Islet precursor cell (in vitro differentiated cells): ENCODE measurements around the gene TBC1D20.
"Not testable (repeated sequence)": the region's sequence is repeated elsewhere in the genome, so short reads cannot be mapped to it uniquely, and the experiment has no call there.

ENCODE experiments used
- DNase-seq: peaks from one replicate; pipeline ENCODE4 v3.0.0-alpha.2; 2018

TBC1D20 gene

DNA sequence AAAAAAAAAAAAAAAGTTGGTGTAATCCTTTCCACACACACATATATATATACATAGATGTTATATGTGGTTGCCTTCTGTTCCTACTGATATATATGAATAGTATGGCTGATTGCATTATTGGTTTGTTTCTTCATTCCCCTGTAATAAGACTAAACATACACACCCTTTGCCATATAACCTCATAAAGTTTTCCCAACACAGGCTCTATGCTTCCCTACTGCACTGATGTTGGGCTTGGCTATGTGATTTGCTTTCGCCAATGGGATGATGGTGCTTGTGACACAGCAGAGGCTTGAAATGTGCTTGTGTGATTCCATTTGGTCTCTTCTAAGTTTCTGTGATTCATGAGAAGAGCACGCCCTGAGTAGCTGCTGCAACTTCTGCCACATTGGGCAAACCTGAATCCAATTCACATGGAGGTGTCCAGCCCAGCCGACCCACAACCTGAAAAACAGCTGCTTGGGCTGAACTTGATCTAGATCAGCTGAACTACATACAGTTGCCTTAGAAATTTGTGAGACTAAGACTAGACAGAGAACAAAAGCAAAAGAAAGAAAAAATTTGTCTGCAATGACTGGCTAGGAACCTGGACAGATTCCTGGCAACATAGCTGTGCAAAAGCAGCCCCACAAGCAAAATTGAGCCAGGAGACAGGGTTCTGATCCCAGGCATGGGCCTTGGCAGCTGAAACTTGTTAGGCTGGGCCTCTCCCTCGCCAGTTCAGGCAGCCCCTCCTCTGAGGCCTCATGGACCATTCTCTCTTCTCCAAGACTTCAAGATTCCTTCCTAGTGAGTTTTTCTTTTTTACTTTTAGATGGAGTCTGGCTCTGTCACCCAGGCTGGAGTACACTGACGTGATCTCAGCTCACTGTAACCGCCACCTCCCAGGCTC lies 13.4 kb upstream of the TBC1D20 start:
- DNase-seq: no peak

DNA sequence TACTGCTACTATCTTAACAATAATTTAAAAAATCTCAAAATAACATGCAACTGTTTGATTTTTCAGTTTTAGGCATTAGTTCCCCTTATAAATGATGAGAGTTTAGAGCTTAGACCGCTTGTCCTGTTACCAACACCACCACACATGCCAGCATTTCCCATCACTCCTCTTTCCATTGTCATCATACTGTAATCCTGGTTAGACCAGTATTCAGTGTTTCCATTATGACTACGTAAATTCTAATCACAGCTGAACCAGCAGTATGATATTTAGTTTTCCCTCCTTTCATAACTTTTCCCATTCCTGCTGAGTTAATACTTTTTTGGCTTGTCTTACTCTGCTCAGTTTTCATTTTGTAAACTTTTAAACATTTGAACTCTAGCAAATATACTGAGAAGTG lies 12.2 kb upstream of the TBC1D20 start:
- DNase-seq: no peak

- DNase-seq: no peak
These were observed 10.6 kb upstream of the TBC1D20 start for GRCh38 chr20:472889-473292.

DNA sequence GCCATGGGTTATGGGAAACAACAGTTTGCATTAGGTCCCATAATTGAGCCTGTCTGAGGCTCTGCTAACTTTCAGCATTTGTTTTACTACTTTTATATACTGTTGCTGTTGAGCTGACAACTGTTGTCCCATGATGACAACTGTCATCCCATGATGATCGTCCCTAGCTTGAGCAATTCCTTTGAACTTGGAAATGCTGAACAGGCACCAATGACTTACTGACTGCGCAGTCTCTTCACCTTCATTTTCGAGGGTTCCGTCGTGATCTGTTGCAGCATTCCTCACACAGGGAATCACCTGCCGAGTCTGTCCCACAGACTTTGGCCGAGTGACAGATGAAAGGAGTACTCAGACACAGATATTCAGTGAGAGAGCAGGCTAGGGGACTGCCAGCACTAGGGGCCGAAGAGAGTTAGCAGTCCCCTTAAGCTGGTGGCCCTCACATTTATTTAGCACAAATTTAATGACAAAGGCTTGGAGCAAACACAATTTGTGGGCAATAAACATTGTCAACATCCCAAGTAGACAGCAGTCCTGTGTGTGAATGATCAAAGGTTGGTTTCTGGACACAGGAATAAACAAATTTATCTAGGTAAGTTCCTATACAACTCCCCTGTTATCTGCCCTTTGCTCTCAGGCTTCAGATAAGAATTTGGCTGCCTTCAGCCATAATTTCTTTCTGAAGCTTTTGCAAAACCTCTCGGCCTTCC lies 10.0 kb upstream of the TBC1D20 start:
- no peak for DNase-seq

DNA sequence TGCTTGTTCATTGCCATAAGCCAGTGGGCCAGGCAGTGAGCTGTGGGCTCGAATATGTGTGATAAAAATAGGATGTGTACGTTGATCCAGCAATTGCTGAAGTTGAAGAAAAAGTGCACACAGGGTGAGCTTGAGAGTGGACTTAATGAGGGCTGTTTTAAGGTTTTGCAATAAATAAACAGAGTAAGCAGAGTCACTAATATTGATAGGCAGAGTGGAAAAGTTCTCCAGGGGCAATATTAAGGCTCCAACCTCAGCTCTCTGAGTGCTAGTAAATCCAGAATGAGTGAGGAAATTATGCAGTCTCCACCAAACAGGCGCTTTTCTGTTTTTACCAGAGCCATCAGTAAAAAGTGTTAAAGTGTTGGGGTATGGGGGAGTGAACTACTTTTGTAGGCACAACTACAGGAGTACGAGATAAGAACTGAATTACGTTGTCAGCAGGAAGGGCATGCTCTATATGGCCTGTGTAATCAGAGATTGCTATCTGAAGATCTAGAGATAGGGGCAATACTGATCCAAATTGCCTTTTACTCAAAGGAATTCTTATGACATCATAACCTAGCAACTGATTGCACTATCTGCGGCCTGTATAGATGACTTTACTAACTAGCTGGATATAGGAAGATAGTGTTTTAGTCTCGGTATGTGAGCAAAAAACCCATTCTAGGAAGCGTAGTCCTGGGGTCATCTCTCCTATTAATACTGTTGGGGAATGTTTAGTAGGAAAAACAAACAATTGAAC lies 7.6 kb upstream of the TBC1D20 start:
- DNase-seq: no peak

DNA sequence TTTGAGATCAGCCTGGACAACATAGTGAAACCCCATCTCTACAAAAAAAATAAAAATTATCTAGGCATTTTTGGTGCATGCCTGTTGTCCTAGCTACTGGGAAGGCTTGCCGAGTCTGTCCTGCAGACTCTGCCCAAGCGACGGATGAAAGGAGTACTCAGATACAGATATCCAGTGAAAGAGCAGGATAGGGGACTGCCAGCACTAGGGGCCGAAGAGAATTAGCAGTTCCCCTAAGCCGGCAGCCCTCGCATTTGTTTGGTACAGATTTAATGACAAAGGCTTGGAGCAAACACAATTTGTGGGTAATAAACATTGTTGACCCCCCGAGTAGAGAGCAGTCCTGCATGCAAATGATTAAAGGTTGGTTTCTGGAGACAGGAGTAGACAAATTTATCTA lies 5.4 kb upstream of the TBC1D20 start:
- DNase-seq: no peak

- peak; percentile 78 for DNase-seq
These were observed 807 bp downstream of the TBC1D20 start for GRCh38 chr20:461254-462198.

DNA sequence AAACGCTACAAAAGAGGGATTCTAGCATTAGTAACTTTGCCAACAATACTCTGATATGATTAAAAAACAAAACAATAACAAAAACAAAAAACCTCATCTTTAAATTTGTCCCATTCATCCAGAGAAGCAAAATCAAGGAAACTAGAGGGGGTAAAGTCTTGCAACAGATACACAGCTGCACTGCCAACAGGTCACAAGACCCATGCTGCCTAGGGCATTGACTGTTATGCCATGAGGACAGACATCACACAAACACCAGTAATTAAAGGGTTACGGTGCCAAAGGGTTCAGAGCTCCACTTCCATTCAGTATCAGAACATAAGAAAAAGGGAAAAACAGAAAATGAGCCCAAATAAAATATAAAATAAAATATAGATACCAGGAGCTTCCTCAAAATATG lies 1.6 kb downstream of the TBC1D20 start:
- no peak for DNase-seq

GRCh38 chr20:460180-460579 lies 2.2 kb downstream of the TBC1D20 start:
- no peak for DNase-seq

DNA sequence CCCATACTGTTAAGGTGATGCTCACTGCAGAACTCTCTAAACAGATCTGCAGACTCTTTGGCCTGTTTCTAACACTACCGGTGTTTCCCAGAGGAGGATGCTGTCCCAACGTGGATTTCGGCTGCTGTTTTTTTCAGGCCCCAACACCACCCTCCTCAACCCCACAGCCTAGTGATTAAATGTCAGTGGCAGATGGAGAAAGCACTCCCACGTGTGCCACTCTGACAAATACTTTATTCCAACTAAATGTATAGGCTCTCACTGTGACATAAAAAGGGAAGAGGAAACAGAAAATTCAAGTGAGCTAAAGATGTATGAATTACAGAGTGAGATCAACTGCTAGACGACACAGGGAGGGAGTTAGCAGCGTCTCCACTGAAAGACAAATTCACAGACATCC lies 3.6 kb downstream of the TBC1D20 start:
- DNase-seq: no peak

GRCh38 chr20:454951-455350 lies 7.4 kb downstream of the TBC1D20 start:
- DNase-seq: no peak

DNA sequence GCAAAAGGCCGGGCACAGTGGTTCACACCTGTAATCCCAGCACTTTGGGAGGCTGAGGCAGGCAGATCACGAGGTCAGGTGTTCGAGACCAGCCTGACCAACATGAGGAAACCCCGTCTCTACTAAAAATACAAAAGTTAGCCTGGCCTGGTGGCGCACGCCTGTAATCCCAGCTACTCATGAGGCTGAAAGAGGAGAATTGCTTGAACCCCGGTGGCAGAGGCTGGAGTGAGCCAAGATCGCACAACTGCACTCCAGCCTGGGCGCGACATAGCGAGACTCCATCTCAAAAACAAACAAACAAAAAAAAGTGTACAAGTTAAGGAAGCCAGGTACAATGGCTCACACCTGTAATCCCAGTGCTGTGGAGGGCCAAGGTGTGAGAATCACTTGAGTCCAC lies 10.3 kb downstream of the TBC1D20 start:
- DNase-seq: not testable (repeated sequence)

DNA sequence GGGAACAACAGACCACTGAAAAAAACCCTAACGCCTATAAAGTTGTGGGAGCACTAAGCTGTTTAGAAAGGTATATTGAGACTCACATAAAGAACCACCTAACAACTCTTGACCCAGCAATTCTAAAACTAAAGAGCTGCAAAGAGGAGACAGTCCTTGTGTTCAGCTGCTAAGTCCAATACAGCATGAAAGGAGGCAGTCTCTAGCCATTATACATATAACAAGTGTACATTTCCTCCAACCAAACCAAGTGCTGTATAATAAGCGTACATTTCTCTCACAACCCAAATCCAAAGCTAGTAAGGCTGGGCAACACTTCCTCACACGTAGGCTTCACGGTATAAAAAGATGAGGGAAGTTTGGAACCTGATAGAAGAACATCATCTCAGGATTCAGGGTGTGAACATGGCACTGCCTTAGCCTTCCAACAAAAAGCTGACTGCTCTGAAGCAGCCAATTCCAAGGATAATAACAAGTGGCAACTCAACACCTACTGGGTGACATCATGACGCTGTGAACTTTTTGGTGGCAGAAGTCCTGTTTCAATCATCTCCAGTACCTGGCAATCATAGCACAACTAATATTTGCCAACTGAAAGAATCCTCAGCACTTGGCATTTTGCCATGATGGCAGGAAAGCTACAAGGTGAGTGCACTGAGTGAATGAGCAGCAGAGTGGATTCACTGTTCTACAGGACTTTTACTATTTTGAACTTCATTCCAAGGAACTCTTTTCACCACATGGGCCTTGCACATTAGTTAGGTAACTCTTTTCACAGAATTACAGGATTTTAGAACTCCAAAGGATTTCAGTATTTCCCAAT lies 16.6 kb downstream of the TBC1D20 start:
- DNase-seq: no peak

- peak; percentile 62 for DNase-seq
These were observed 17.4 kb downstream of the TBC1D20 start for GRCh38 chr20:444862-445426.

- DNase-seq: no peak
These were observed 18.2 kb downstream of the TBC1D20 start for GRCh38 chr20:444117-444516.

GRCh38 chr20:443223-443775 lies 19.0 kb downstream of the TBC1D20 start:
- no peak for DNase-seq

DNA sequence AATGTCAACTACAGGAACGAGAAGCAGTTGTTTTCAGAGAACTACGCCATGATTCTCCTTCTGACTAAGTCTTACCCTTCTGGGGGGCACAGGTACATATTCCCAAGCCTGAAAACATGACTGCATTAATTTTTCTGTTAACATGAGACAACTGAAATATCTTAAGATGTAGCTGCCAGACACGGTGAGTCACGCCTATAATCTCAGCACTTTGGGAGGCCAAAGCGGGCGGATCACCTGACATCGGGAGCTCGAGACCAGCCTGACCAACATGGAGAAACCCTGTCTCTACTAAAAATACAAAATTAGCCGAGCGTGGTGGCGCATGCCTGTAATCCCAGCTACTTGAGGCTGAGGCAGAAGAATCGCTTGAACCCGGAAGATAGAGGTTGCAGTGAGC lies 21.7 kb downstream of the TBC1D20 start:
- no peak for DNase-seq

GRCh38 chr20:440148-440547 lies 22.2 kb downstream of the TBC1D20 start:
- DNase-seq: no peak

GRCh38 chr20:438571-439469 lies 23.5 kb downstream of the TBC1D20 start:
- no peak for DNase-seq
